Measurements from ENCODE around the gene DGKB.

The DGKB gene

DNA sequence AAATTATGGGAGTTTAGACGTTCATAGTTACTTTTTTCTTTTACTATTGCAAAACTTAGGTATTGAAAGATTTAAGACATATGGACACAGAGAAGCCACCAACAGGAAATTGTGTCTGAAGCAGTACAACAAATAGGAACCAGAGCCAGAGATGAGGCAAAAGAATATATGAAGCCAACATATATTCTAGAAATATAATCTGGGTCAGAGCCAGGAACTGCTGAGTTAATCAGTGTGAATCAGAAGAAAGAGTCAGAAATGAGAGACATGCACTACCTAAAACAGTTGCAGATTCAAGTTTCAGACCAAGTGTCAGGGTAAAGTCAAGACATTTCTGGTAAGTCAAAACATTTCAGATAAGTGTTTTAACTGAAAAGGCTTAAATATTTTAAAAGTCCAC is 67.7 kb downstream of the DGKB start:
- no peak overlapping the region for H3K4me3 ChIP-seq (replicated peaks; ENCODE audit: low read depth, low read length)
- TF ChIP-seq, protein P1, sequence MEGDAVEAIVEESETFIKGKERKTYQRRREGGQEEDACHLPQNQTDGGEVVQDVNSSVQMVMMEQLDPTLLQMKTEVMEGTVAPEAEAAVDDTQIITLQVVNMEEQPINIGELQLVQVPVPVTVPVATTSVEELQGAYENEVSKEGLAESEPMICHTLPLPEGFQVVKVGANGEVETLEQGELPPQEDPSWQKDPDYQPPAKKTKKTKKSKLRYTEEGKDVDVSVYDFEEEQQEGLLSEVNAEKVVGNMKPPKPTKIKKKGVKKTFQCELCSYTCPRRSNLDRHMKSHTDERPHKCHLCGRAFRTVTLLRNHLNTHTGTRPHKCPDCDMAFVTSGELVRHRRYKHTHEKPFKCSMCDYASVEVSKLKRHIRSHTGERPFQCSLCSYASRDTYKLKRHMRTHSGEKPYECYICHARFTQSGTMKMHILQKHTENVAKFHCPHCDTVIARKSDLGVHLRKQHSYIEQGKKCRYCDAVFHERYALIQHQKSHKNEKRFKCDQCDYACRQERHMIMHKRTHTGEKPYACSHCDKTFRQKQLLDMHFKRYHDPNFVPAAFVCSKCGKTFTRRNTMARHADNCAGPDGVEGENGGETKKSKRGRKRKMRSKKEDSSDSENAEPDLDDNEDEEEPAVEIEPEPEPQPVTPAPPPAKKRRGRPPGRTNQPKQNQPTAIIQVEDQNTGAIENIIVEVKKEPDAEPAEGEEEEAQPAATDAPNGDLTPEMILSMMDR (IDR thresholded peaks at IDR 0.05; ENCODE audit: low read depth, low read length, missing control alignments): no peak
- no peak for DNase-seq (ENCODE audit: extremely low read depth, low read depth)

DNA sequence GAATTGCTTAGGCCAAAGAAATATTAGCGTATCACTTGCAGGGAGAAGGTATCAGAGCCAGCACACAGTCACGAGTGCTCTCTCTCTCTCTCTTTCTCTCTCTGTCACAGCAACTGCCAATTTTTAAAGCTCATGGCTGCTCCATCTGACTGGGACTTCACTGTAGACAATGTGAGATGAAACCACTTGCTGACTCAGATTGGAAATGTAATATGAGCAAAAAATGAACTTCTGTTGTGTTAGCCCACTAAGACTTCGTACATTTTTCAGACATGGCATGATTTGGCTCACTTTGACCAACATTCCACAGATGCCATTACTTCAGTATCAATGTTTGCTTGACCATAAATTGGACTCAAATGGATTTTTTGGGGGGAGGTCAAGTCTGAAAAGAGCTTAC is 68.1 kb downstream of the DGKB start:
- TF ChIP-seq, protein P1 (IDR thresholded peaks at IDR 0.05; ENCODE audit: low read depth, low read length, missing control alignments): no peak

DNA sequence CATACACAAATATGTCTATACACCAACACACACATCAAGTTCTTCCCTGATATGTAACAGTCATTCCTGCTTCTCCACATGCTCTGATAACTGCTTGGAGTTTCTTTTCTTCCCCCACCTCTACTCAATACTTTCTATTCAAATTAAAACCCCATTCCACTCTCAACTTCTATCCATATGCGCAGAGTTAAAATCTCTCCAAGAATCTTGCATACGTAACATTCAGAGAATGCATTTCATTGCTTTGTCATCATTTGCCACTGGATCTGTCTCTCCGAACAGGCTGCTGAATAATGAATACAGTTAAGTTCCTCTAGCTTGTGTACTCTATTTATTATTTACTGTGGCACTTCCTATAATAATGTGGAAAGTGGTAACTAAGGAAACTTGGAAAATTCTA is 68.8 kb downstream of the DGKB start:
- TF ChIP-seq, protein P1 (IDR thresholded peaks at IDR 0.05; ENCODE audit: low read depth, low read length, missing control alignments): no peak
- no peak overlapping the region for H3K4me3 ChIP-seq (replicated peaks; ENCODE audit: low read depth, low read length)
- DNase-seq (ENCODE audit: extremely low read depth, low read depth): no peak

More for the DNA sequence above, 68.1 kb downstream of the DGKB start:
- no peak for DNase-seq (ENCODE audit: extremely low read depth, low read depth)
- H3K4me3 ChIP-seq (replicated peaks; ENCODE audit: low read depth, low read length): no peak overlapping the region

DNA sequence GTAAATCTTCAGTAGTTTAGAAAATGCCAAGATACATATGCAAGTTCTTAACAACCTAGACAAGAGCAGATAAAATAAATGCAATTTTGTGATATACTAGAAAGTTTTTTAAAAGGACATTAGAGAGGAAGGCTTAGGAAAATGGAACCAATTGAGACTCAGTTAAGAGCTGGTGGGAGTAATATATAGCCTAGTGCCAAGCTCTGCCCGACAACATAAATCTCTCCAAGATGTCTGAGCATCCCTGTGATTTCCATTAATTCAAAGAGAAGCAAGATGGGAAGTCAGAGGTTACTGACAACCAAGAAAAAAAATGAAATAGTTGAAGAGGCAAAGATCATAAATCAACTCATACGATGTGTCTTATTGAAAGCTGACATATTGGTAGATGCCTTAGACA is 74.5 kb downstream of the DGKB start:
- no peak overlapping the region for H3K4me3 ChIP-seq (replicated peaks; ENCODE audit: low read depth, low read length)
- TF ChIP-seq, protein P1 (IDR thresholded peaks at IDR 0.05; ENCODE audit: low read depth, low read length, missing control alignments): no peak

DNA sequence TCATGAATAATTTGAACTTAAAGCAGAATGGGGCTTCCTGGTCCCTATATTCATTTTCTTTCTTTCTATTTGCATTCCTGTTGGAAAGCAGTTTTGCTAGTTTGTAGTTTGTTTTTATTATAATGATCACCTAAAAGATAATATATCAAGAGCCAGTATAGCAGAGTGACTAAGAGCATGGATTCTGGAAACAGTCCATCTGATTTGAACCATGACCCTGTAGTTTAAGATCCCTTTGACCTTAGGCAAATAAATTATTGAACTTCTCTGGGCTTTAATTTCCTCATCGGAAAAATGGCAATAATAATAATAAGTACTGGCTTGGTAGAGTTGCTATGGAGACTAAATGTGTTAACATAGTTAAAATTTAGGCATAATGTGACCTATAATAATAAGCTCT is 76.1 kb downstream of the DGKB start:
- H3K4me3 ChIP-seq (replicated peaks; ENCODE audit: low read depth, low read length): no peak overlapping the region
- DNase-seq (ENCODE audit: extremely low read depth, low read depth): no peak
- TF ChIP-seq, protein P1 (IDR thresholded peaks at IDR 0.05; ENCODE audit: low read depth, low read length, missing control alignments): no peak

More for the DNA sequence above, 74.5 kb downstream of the DGKB start:
- no peak for DNase-seq (ENCODE audit: extremely low read depth, low read depth)

DNA sequence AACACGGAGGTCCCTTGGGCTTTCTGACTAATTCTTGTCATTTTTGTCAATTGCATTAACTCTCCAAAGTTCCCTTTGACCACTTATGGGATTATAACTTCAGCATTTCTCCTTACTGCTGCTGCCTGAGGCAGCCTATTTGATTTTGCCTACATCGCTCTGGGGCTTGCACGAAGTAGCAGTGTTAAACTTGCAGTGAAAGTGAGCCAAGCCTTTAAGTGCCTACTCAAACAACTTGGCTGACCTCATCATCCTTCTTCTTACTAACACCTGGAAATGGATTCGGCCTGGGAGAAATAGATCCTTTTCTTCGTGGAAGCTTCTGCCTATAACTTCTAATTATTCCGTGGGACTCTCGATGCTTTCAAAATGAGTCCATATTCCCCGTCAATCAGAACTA is 76.6 kb downstream of the DGKB start:
- no peak overlapping the region for H3K4me3 ChIP-seq (replicated peaks; ENCODE audit: low read depth, low read length)
- TF ChIP-seq, protein P1 (IDR thresholded peaks at IDR 0.05; ENCODE audit: low read depth, low read length, missing control alignments): no peak
- no peak for DNase-seq (ENCODE audit: extremely low read depth, low read depth)

DNA sequence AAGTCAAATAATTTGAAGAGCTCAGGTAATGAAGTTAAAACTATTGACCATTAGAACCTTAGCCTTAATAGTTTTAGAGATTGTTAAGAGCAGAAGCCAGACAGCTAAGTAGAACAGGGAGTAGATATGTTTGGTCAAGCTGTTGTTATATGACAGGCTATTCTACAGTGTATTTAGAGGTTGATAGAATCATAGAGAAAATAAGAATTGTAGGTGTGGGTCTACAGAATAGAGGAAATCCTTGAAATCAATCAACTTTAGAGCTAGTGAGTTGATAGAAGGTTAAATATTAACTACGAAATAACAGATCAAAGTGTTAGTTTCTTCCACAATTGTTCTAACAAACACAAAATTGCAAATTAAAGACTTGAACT is 80.1 kb downstream of the DGKB start:
- H3K4me3 ChIP-seq (replicated peaks; ENCODE audit: low read depth, low read length): no peak overlapping the region
- DNase-seq (ENCODE audit: extremely low read depth, low read depth): no peak
- TF ChIP-seq, protein P1 (IDR thresholded peaks at IDR 0.05; ENCODE audit: low read depth, low read length, missing control alignments): no peak
